IPS-NIHi11 (cell line): ENCODE measurements around the gene UBXN7.
A peak's percentile ranks its signal among the peaks of the same experiment; 100 is the strongest.
"Not testable (repeated sequence)": the region's sequence is repeated elsewhere in the genome, so short reads cannot be mapped to it uniquely, and the experiment has no call there.

ENCODE experiments used
- DNase-seq: peaks from one replicate; pipeline ENCODE4 v3.0.0; 2012; ENCODE audit warnings: mixed read lengths, low spot score

The UBXN7 gene

DNA sequence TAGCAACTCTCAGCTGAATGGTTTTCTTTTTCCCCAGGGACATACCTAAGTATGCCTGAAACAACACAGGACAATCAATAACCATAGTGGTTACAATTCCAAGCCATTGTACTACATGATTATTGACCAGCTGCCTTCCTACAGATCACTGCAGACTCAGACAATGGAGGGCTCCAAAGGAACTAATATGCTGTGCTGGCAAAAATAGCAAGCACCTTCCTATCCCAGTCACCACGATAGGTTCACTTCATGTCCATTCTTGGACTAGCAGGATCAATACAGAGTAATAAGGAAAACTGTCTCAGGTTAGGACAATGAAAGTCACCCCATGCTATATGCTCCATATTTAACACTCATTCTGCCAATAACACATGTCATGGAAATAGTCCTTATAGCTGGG lies 76.6 kb downstream of the UBXN7 start:
- DNase-seq: no peak

DNA sequence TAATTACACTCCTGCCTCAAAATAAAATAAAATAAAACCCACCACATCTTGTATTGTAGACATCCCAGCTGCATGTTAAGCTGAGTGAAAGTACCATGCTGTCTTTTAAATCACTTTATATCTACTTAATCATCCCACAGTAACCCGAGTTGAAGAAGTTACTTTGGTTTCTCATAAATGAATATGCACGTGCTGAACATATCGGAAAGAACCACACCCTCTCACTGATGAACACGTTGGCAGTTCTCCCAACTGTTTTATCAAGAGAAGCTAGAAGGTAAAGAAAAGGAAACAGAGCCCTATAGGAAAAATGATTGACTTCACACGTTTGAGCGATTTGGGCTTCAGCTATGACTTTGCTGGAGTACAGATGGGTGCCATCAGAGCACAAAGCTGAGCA lies 78.1 kb downstream of the UBXN7 start:
- DNase-seq: no peak

DNA sequence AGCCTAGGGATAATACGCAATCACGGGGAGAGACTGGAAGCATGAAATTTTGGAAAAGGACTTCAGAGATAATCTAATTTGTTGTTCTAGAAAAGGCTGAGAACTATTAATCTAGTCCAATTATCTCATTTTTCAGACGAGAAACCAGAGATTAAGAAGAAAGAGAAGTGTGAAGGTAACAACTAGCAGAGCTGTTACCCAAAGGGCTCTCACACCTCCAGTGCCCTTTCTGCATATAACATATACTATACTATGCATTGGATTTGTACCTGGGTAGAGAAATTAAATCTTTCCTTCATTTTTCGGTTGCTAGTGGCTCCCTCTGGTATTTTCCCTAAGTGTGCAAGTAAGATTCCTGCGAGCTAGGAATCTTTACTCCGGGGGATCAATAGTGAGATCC lies 80.7 kb downstream of the UBXN7 start:
- DNase-seq: no peak

DNA sequence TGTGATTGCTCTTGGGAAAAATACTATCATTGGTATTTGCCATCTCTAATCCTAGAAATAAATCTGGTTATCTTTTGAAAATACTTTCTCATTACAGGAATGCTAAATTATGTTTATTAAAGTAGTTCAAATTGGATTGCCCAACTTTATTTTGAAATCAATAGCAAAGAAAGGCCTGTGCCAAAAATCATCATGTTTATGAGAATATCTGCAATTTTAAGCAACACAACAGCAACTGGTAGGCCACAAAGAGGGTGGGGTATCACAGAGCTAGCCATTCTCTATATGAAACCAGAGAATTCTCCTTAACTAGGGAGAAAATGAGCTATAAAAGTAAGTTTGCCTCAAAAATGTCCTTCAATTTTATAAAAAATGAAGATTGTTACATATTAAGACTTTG lies 82.2 kb downstream of the UBXN7 start:
- no peak for DNase-seq

DNA sequence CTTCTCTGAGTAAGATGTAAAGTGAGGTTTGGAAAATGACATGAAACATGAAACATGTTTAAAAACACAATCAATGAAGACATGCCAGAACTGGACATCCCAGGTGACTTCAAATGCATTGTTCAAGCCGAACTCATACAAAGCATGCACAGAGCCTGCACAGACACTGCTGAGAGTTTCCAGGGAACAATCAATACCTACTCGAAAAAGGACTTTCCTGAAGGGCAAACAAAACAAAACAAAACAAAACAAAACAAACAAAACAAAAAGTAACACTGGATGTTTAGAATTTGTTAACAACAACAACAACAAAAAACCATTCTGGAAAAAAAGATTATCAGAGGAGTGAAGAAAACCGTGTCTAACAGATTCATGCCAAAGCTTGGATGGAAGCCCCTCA lies 83.5 kb downstream of the UBXN7 start:
- no peak for DNase-seq

DNA sequence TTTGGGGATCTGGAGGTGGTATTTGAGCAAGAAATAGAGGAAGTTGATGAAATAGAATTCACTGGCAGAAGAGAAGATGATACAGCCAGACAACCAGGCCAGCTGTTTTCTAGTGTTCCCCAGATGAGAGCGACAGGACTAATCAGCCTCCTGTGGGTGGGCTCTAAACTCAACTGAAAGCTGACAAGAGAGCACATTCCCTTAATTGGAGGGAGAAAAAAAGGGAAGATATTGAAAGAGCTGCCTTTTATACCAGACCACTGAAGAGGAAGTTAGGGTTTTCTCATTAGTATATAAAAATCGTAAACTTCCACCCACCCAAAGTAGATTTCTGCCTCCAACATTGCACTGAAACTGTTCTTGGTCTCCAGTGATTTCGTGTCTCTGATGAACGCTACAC lies 87.6 kb downstream of the UBXN7 start:
- DNase-seq: no peak

DNA sequence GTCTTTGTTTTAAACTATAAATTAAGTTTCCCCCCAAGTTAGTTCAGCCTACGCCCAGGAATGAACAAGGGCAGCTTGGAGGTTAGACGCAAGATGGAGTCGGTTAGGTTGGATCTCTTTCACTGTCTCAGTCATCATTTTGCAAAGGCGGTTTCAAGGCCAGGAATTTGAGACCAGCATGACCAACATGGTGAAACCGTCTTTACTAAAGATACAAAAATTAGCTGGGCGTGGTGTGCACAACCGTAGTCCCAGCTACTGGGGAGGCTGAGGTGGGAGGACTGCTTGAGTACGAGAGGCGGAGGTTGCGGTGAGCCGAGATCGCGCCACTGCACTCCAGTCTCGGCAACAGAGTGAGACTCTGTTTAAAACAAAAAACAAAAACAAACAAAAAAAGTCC lies 88.3 kb downstream of the UBXN7 start:
- DNase-seq: not testable (repeated sequence)

DNA sequence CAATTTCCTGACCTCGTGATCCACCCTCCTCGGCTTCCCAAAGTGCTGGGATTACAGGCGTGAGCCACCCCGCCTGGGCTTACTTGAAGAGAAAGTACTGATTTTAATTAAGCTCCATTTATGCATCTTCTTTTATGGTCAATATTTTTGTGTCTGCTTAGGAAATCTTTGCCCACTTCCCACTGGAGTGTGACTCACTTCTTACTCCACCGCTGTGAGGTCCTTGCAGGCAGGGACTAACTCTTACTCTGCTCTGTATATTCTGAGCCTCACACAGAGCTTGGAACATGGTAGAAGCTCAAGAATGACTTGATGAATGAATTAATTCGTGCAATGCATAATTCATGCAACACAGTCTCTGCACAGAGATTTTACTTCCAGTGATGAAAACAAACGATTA lies 91.1 kb downstream of the UBXN7 start:
- DNase-seq: no peak

DNA sequence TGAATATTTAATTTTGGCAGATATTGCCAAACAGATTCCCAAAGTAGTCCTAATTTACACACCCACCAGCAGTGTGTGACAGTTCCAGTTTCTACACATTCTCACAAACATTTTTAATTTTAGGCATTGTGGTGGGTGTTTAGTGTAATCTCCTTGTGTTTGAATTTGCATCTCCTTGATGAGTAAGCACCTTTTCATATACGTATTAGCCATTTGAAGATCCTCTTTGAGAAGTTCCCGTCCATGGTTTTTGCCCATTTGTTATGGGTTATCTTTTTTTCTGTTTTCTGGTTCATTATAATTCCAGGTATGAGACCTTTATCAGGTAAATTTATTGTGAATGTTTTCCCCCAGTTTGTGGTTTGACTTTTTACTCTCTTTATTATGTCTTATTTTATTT lies 91.8 kb downstream of the UBXN7 start:
- no peak for DNase-seq

DNA sequence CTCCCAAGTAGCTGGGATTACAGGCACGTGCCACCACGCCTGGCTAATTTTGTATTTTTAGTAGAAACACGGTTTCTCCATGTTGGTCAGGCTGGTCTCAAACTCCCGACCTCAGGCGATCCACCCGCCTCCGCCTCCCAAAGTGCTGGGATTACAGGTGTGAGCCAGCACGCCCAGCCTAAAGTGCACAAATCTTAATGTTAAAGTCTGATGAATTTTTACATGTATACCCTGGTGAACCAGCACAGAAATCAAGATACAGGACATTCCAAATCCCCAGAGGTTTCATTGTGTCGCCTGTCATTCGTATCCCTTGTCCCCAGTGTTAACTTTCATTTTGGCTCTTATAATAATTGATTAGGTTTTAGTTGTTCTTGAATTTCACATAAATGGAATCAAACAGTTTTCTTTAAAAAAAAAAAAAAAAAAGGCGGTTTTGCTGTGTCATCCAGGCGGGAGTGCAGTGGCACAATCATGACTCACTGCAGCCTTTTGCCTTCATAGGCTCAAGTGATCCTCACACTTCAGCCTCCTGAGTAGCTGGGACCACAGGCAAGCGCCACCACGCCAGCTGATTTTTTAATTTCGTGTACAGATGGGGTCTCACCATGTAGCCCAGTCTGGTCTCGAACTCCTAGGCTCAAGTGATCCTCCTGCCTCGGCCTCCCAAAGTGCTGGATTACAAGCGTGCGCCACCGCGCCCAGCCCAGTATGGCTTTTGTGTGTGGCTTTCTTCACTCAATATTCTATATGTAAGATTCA lies 92.6 kb downstream of the UBXN7 start:
- no peak for DNase-seq

DNA sequence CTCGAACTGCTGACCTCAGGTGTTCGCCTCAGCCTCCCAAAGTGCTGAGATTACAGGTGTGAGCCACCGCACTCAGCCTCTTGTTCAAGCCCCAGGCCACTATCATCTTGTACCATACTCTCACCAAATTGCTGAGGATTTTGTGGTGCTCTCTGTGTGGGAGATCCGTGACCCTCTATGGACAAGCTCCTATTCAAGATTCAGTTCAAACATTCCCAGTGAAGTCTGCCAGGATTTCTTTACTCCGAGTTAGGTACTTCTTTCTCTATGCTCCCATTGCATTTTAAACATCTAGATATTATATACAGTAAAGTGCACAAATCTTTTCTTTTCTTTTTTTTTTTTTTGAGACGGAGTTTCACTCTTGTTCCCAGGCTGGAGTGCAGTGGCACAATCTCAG lies 93.2 kb downstream of the UBXN7 start:
- DNase-seq: no peak

DNA sequence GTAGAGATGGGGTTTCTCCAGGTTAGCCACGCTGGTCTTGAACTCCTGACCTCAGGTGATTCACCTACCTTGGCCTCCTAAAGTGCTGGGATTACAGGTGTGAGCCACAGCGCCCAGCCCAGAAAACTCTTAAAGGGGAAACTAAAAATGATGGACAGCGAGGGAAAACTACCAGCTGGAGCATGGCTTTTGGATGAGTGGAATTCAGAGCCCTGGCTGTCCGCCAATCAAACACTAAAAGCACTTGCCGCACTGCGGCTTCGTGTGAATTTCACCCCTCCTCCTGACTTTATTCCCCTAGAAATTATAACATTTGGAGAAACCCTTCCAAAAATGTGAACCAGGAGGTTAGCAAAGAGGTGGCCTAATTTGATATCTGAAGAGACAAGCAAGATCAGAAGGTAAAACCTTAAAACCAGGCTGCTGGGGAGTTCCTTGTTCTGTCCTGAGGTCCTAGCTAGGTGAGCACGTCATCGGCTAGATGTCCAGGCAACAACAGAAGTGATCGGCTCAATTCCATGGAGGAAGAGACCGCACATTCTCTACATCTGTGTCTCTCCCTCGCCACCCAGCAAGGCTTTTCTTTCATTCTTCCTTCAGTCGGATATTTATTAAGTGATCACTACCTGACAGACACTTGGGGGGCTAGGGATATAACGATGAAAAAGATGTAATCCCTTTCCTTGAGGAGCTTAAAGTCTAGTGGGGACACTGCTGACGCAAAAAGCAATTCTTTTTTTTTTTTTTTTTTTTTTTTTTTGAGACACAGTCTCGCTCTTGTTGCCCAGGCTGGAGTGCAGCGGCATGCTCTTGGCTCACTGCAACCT lies 95.7 kb downstream of the UBXN7 start:
- no peak for DNase-seq

DNA sequence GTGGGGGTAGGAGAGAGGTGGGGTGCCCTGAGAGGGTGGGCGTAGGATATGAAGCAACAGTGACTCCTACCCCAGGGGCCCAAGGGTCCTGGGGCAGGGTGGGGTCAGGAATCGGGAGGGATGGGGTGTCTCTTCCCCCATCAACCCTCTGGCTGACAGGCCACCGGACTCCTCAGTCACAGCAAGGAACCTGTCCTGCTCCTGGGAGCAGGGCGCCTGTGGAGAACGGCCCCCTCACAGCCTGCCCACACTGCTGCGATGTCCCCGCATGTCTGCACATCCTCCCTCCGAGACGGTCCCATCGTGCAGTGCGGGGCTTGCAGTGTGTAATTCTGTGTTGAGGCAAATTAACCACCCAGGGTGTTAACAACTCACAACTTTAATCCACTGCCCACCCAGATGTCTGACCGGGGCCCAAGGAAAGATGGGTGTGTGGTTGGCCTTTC lies 96.7 kb downstream of the UBXN7 start:
- DNase-seq: no peak

DNA sequence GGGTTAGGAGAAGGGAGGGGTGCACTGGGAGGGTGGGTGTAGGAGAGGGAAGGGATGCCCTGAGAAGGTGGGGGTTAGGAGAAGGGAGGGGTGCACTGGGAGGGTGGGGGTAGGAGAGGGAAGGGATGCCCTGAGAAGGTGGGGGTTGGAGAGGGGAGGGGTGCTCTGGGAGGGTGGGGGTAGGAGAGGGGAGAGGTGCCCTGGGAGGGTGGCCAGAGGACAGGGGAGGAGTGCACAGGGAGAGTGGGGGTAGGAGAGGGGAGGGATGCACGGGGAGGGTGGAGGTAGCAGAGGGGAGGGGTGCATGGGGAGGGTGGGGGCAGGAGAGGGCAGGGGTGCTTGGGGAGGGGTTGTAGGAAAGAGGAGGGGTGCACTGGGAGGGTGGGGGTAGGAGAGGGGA lies 97.2 kb downstream of the UBXN7 start:
- no peak for DNase-seq

DNA sequence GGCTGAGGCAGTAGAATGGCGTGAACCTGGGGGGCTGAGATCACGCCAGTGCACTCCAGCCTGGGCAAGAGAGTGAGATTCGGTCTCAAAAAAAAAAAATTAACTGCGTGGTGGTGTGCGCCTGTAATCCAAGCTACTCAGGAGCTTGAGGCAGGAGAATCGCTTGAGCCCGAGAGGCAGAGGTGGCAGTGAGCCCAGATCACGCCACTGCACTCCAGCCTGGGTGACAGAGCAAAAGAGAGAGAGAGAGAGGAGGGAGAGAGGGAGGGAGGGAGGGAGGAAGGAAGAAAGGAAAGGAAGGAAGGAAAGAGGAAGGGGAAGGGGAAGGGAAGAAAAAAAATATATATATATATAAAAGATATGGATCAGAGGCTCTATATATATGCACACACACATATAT lies 100.1 kb downstream of the UBXN7 start:
- DNase-seq: no peak

DNA sequence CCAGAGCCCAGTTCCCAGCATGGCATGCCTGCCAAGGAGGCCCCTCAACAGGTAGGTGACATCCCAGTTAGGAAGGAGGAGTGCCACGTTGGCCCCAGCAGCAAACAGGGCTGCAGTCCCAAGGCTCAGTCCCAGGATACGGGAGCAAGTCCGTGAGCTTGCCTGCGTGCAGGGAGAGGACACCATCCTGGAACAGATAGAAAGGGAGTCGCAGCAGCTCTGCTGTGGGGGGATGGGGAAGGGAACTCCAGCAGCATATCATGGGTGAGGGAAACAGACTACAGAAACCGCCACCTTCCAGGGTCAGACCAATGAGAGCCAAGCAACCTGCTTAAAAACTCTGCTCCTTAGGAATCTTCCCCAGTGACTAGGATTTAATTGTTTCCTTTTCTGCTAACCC lies 104.8 kb downstream of the UBXN7 start:
- no peak for DNase-seq

DNA sequence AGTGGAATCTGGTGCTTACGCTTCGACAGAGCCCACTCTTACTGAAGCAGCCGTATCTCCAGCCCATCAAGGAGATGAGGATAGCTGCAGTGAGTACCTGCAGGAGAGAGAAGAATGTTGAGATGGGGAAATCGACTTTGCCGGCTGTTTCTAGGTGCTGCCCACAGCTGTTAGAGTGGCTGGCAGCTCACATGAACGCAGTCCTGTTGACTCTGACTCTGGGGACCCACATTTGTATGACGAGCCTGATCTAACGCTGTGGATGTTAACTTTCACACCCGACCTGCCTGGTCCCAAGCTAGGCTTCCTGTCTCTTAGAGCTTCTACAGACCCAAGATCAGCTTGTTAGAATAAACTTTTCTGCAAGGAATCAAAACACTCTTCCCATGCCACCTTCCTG lies 105.3 kb downstream of the UBXN7 start:
- no peak for DNase-seq

DNA sequence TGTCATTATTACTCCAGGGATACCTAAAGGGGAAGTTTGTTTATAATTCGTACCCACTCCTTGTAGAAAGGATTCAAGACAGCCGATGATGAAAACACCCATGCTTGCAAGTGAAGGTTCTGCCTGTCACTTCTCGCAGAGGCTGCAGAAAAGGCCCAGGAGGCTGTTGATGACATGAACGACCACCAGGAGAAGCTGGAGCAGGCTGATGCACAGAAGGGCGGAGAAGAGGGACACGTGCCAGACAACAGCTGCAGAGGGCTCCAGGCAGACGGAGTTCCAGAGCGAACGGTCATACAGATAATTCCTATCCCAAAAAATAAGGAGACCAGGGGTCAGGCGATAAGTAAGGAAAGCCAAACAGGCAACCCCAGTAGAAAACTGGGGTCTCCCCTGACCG lies 108.5 kb downstream of the UBXN7 start:
- DNase-seq: peak; percentile 37

DNA sequence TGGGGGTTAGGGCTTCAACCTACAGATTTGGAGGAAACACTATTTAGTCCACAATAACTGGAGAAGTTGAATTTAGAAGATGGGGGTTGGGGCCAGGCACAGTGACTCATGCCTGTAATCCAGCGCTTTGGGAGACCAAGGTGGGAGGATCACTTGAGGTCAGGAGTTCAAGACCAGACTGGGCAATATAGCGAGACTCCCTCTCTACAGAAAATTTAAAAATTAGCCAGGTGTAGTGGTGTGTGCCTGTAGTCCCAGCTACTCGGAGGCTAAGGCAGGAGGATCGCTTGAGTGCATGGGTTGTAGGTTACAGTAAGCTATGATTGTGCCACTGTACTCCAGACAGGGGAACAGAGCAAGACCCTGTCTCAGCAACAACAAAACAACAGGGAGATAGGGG lies 109.2 kb downstream of the UBXN7 start:
- DNase-seq: no peak

DNA sequence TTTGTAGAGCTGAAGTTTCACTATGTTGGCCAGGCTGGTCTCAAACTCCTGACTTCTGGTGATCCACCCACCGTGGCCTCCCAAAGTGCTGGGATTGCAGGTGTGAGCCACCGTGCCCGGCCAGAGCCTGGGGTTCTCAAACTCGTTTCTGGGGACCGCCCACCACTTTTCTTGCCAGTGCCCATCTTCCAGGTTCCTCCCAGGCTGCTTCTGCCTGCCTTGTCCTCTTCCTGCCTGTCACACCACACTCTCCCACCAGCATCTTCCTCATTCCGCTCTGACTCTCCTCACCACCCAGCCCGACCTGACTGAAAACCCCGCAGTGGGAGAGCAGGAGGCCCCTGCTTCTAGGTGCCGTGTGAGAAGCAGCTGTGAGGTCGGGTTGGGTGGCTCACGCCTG lies 111.1 kb downstream of the UBXN7 start:
- no peak for DNase-seq

DNA sequence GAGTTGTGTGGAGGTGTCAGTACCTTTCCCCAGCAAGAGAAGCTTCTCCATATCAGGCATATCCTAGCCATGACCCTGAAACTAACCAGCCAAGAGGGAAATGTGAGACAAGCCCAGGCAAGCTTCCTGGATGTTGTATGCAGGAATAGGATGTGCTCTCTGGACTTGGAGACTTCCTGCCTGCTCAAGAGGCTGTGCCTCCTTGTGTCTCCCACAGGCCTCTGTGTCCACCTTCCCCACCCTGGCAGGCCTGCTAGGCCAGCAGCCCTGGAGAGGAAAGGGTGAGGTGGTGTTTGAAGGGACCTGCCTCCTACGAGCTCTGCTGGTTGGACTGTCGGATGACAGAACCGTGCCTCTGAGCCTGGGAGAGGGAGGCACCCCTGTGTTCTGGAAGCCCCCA lies 112.1 kb downstream of the UBXN7 start:
- DNase-seq: no peak

DNA sequence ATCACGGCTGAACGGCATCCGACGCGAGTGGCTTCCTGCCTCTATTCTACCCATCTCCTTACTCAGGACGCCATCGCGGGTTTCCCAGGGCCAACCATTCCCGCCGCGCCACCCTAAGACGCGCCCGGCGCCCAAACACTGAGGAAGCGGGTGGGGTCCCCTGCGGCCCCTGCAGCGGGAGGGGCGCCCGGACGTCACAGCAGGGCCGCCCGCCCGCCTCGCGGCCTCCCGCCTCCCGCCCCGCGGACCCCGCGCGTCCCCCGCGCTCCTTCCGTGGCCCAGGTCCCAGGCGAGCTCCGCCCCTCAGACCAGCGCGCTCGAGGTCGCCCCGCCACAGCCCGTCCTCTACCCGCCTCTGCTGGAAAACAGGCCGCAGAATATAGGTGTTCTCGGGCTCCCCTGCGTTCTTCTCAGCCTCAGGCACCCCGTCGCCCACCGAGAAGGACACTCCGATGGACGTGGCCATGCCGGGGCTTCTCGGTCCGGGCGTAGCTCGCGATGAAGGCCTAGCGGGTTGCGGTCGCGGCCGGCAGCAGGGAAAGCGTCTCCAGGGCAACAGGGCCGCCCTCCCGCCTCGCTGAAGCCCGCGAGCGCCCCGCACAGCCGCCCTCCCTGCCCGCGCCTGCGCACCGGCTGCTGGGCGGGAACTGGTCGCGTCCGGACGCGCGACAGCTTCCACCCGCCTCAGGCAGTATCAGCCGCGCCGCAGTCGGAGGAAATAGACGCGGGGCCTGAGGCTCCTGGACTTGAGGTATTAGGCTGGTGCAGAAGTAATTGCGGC lies 114.3 kb downstream of the UBXN7 start, which contains the start of gene DYNLT2B:
Gene DYNLT2B (minus strand): TSS at position 554 of the 781 bp plus-strand sequence. CDS start 88 bp downstream, at position 466.
- DNase-seq: peak; percentile 100
